Mesenchymal stem cell (in vitro differentiated cells and primary cell): Measurements from ENCODE around the gene FBXO41.
A peak's percentile ranks its signal among the peaks of the same experiment; 100 is the strongest.
"Not testable (repeated sequence)": the region's sequence is repeated elsewhere in the genome, so short reads cannot be mapped to it uniquely, and the experiment has no call there.

Source experiments
- DNase-seq: peaks from one replicate; pipeline ENCODE4 v3.0.0-alpha.2; 2013
- H2AFZ ChIP-seq: one replicate; pipeline ENCODE4 v1.6.1; 2013; ENCODE audit warnings: low read depth, mild to moderate bottlenecking, control low read depth, inconsistent platforms, low read length, moderate library complexity
- H2AK5ac ChIP-seq: 2 replicates; pipeline ENCODE4 v1.6.1; 2013; ENCODE audit warnings: low read length, moderate library complexity, mild to moderate bottlenecking, inconsistent platforms; ENCODE audit not compliant: severe bottlenecking
- H2BK120ac ChIP-seq: one replicate; pipeline ENCODE4 v1.6.1; 2013; ENCODE audit warnings: low read depth, mild to moderate bottlenecking, inconsistent platforms, low read length, moderate library complexity
- H2BK12ac ChIP-seq, 2 experiments: one replicate each; pipeline ENCODE4 v1.6.1; 2013; ENCODE audit warnings: inconsistent platforms in 2 of 2, low read length in 2 of 2, mild to moderate bottlenecking in 2 of 2, moderate library complexity in 2 of 2, control low read depth in 1 of 2
- H2BK15ac ChIP-seq: one replicate; pipeline ENCODE4 v1.6.1; 2013; ENCODE audit warnings: mild to moderate bottlenecking, low read depth, inconsistent platforms; ENCODE audit not compliant: poor library complexity, severe bottlenecking
- H2BK5ac ChIP-seq: 2 replicates; pipeline ENCODE4 v1.6.1; 2013; ENCODE audit warnings: low read depth, mild to moderate bottlenecking, low read length, control low read depth, inconsistent platforms; ENCODE audit not compliant: poor library complexity, severe bottlenecking
- H3K14ac ChIP-seq, 2 experiments: one replicate each; pipeline ENCODE4 v1.6.1; 2013; ENCODE audit warnings: inconsistent platforms in 2 of 2, low read length in 2 of 2, control low read depth in 1 of 2, mild to moderate bottlenecking in 1 of 2, moderate library complexity in 1 of 2
- H3K18ac ChIP-seq, 2 experiments: one replicate each; pipeline ENCODE4 v1.6.1; 2013; ENCODE audit warnings: inconsistent platforms in 2 of 2, low read length in 2 of 2, control low read depth in 1 of 2, low read depth in 1 of 2, mild to moderate bottlenecking in 1 of 2
- H3K23ac ChIP-seq, 2 experiments: one replicate each; pipeline ENCODE4 v1.6.1; 2013; ENCODE audit warnings: inconsistent platforms in 2 of 2, low read length in 2 of 2, mild to moderate bottlenecking in 2 of 2, moderate library complexity in 2 of 2, control low read depth in 1 of 2
- H3K27ac ChIP-seq: 2 replicates; pipeline ENCODE4 v1.5.1; 2013; ENCODE audit warnings: mild to moderate bottlenecking, moderate library complexity, low read length, control low read depth, inconsistent platforms; ENCODE audit not compliant: poor library complexity, severe bottlenecking
- H3K27me3 ChIP-seq, 2 experiments: 2 replicates each; pipeline versions ENCODE4 v1.6.1 to v1.7.0; 2013; ENCODE audit warnings: low read length in 2 of 2, mild to moderate bottlenecking in 2 of 2, moderate library complexity in 2 of 2, control low read depth in 1 of 2, inconsistent platforms in 1 of 2; ENCODE audit not compliant: control insufficient read depth in 1 of 2, insufficient read depth in 1 of 2
- H3K36me3 ChIP-seq, 2 experiments: 2 replicates each; pipeline versions ENCODE4 v1.6.1 to v1.7.0; 2013; ENCODE audit warnings: low read length in 2 of 2, control low read depth in 1 of 2, inconsistent platforms in 1 of 2, low read depth in 1 of 2, mild to moderate bottlenecking in 1 of 2; ENCODE audit not compliant: insufficient read depth in 2 of 2, control insufficient read depth in 1 of 2
- H3K4ac ChIP-seq, 2 experiments: one replicate each; pipeline ENCODE4 v1.6.1; 2013; ENCODE audit warnings: inconsistent platforms in 2 of 2, low read length in 2 of 2, mild to moderate bottlenecking in 2 of 2, moderate library complexity in 2 of 2, control low read depth in 1 of 2, low read depth in 1 of 2
- H3K4me1 ChIP-seq: 2 replicates; pipeline ENCODE4 v1.6.1; 2013; ENCODE audit warnings: low read depth, low read length, control low read depth; ENCODE audit not compliant: control insufficient read depth, insufficient read depth
- H3K4me2 ChIP-seq: 2 replicates; pipeline ENCODE4 v1.6.1; 2013; ENCODE audit warnings: low read length, mild to moderate bottlenecking, inconsistent platforms; ENCODE audit not compliant: poor library complexity, severe bottlenecking
- H3K4me3 ChIP-seq, 2 experiments: 2 replicates each; pipeline versions ENCODE4 v1.5.1 to v1.7.0; 2013; ENCODE audit warnings: low read length in 2 of 2, mild to moderate bottlenecking in 2 of 2, control low read depth in 1 of 2, low read depth in 1 of 2; ENCODE audit not compliant: insufficient read depth in 1 of 2
- H3K79me1 ChIP-seq: replicated peaks from 2 replicates; pipeline ENCODE4 v1.6.1; 2013; ENCODE audit warnings: mild to moderate bottlenecking, control low read depth, low read length, inconsistent platforms; ENCODE audit not compliant: poor library complexity, severe bottlenecking
- H3K9ac ChIP-seq: 2 replicates; pipeline ENCODE4 v1.7.0; 2013; ENCODE audit warnings: mild to moderate bottlenecking, low read length, moderate library complexity
- H3K9me3 ChIP-seq: 2 replicates; pipeline ENCODE4 v1.7.0; 2013; ENCODE audit warnings: mild to moderate bottlenecking, low read length; ENCODE audit not compliant: control insufficient read depth
- H4K8ac ChIP-seq: one replicate; pipeline ENCODE4 v1.6.1; 2013; ENCODE audit warnings: inconsistent platforms, mild to moderate bottlenecking, low read length, moderate library complexity
- H4K91ac ChIP-seq: one replicate; pipeline ENCODE4 v1.6.1; 2013; ENCODE audit warnings: mild to moderate bottlenecking, low read length, inconsistent platforms
- WGBS: methylation state at CpG from one replicate; pipeline ENCODE4 v1.1.7; 2013; ENCODE audit warnings: mixed read lengths; 5-methylcytosine and 5-hydroxymethylcytosine counted together

Gene FBXO41

DNA sequence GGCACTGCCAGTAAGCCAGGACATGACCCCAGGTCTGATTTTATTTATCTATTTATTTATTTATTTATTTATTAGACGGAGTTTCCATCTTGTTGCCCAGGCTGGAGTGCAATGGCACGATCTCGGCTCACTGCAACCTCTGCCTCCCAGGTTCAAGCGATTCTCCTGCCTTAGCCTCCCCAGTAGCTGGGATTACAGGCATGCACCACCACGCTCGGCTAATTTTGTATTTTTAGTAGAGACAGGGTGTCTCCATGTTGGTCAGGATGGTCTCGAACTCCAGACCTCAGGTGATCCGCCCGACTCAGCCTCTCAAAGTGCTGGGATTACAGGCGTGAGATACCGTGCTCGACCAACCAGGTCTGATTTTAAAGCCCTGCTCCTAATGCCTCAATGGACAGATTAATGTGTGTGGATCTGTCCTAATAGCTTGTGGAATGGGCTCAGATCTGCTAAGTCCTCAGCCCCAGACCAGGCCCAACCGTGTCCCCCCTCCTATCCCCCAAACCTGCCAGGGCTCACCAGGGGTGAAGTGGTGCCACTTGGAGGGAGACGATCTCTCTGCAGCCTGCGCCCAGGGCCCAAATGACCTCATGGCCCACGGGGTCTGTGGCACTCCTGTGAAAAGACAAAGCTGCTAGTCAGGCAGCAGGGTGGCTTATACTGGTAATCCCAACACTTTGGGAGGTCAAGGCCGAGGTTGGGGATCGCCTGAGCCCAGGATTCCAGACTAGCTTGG lies 21.4 kb downstream of the FBXO41 start:
- not testable (repeated sequence) for DNase-seq, H2AFZ ChIP-seq, H3K79me1 ChIP-seq, H3K9ac ChIP-seq, H3K4ac ChIP-seq, H3K9me3 ChIP-seq, H2BK5ac ChIP-seq, H2BK15ac ChIP-seq, H3K23ac ChIP-seq, H4K91ac ChIP-seq, H2AK5ac ChIP-seq, H3K14ac ChIP-seq, H3K18ac ChIP-seq, H4K8ac ChIP-seq, H3K4me3 ChIP-seq, H3K4me2 ChIP-seq, H2BK12ac ChIP-seq, H3K4me1 ChIP-seq, H2BK120ac ChIP-seq, H3K27ac ChIP-seq
- Histone ChIP-seq H3K36me3 (peaks cover 0 to 29% of the 10 kb centered on the region in 2 experiments), H3K27me3 (peaks cover 17 to 18% of the 10 kb centered on the region in 2 experiments)
- 90% methylated on average over 15 of the region's 18 CpGs for whole genome bisulfite sequencing

DNA sequence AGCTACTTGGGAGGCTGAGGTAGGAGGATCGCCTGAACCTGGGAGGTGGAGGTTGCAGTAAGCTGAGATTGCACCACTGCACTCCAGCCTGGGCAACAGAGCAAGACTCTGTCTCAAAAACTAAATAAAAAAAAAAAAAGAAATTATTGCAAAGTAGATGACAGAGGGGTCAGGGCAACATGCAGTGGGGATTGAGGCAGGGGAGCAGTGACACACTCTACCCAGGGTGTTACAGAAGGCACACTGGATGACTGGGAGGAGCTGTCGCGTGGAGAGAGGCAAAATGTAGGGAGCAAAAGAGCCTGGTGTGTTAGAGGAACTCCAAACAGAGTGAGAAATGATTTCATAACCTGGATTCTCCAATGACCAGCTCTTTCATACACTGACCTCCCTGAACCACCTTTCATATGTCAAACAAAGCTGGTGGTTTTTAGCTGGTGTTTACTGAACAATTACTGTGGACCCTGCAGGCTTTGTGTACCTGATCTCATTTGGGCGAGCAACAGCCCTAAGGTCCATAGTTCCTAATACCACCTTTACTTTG lies 22.1 kb downstream of the FBXO41 start:
- WGBS = 92% methylated on average over 2 of the region's 4 CpGs
- H2BK15ac ChIP-seq = no peak overlapping the region
- peaks cover 10 to 11% of the 10 kb centered on the region in 2 experiments for H3K27me3 ChIP-seq
- H4K91ac ChIP-seq = no peak overlapping the region
- no peak overlapping the region for H2BK120ac ChIP-seq
- no peak overlapping the region for H3K4me3 ChIP-seq
- H3K4ac ChIP-seq = no peak overlapping the region
- no peak overlapping the region for H3K9ac ChIP-seq
- H3K9me3 ChIP-seq = no peaks in the 10 kb centered on the region
- no peak overlapping the region for H2AFZ ChIP-seq
- peaks cover 9% of the 10 kb centered on the region for H3K4me1 ChIP-seq
- no peak overlapping the region for H3K18ac ChIP-seq
- H3K23ac ChIP-seq = no peak overlapping the region
- H3K27ac ChIP-seq = no peak overlapping the region
- H3K4me2 ChIP-seq = no peak overlapping the region
- no peak overlapping the region for H2BK5ac ChIP-seq
- no peak overlapping the region for H3K14ac ChIP-seq
- no peaks in the 10 kb centered on the region for H3K79me1 ChIP-seq
- H2BK12ac ChIP-seq = no peak overlapping the region
- H2AK5ac ChIP-seq = no peak overlapping the region
- H4K8ac ChIP-seq = no peak overlapping the region
- DNase-seq = no peak
- H3K36me3 ChIP-seq = peaks cover 0 to 30% of the 10 kb centered on the region in 2 experiments

DNA sequence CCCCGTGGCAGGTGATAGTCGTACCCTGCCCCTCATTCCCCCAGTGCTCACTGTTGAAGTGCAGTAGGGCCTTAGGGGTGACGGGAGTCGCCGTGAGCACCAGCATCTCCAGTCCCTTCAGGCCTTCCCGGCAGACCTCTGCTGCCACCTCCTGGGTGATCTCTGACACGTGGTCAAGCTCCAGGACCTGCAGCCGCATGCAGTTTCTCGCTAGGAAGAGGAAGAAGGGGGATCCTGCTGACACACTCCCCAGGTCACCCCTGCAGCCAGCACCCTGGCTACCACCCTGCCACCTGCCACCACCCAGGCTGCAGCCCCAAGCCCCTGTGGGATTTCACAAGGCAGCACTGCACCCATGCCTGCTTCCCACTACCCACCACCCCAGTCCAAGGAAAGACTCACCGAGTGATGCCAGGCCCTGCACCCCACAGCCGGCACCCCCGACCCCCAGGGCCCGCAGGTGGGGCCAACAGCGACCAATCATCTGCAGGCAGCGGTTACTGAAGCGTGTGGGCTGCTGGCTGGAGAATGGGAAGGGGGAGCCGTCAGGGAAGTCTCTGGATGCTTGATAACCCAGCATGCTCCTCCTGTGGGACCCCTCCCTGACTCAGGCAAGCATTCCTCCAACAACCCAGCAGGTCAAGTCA lies 23.8 kb downstream of the FBXO41 start:
- Histone ChIP-seq H3K4me2 (no peak overlapping the region), H2BK120ac (no peak overlapping the region), H3K18ac (no peak overlapping the region), H3K9me3 (no peaks in the 10 kb centered on the region), H3K36me3 (peaks cover 0 to 44% of the 10 kb centered on the region in 2 experiments), H4K91ac (no peak overlapping the region), H3K4ac (no peak overlapping the region), H4K8ac (no peak overlapping the region), H3K27ac (no peak overlapping the region), H3K27me3 (peaks cover 3 to 5% of the 10 kb centered on the region in 2 experiments), H3K4me3 (no peak overlapping the region), H2AFZ (no peak overlapping the region), H2BK15ac (no peak overlapping the region), H3K9ac (no peak overlapping the region), H3K14ac (no peak overlapping the region), H2AK5ac (no peak overlapping the region), H2BK12ac (no peak overlapping the region), H3K23ac (no peak overlapping the region), H2BK5ac (no peak overlapping the region), H3K4me1 (peaks cover 4% of the 10 kb centered on the region), H3K79me1 (no peaks in the 10 kb centered on the region)
- WGBS = 35% methylated on average over 17 of the region's 17 CpGs
- peak; percentile 48 for DNase-seq

DNA sequence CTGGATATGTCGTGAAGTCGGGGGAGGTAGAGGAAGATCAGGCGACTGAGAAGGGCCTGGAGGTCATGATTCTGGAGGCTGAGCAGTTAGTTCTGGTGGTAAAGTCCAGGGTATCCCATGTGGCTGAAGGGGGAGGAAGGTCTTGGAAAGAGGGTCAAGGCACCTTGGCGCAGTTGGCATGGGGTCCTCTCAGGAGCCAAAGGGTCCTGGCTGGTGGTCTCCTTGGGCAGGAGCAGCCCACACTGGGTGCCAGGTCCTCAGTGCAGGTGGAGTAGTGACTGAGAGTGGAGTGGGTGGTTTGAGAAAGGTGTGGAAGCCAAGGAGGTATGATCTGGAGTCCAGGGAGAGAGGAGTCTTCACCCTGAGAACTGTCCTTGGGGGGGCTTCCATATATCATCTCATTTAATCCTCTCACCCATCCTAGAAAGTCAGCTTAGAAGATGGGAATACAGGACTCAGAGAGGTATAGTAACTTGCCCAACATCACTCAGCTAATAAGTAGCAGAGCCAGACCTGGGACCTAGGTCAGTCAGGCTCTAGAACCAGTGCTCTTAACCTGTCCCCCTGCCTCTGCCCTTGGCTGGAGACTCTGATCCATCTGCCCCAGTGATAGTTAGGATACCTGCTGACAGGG lies 24.5 kb downstream of the FBXO41 start:
- Histone ChIP-seq H3K23ac (no peak overlapping the region), H3K14ac (no peak overlapping the region), H2AFZ (no peak overlapping the region), H4K8ac (no peak overlapping the region), H2BK15ac (no peak overlapping the region), H3K4ac (no peak overlapping the region), H4K91ac (no peak overlapping the region), H2AK5ac (no peak overlapping the region), H3K79me1 (no peaks in the 10 kb centered on the region), H3K18ac (no peak overlapping the region), H2BK12ac (no peak overlapping the region), H3K9ac (no peak overlapping the region), H3K4me2 (no peak overlapping the region), H3K9me3 (no peaks in the 10 kb centered on the region), H3K27ac (no peak overlapping the region), H3K4me1 (peaks cover 4% of the 10 kb centered on the region), H3K4me3 (no peak overlapping the region), H3K27me3 (peaks cover 3 to 5% of the 10 kb centered on the region in 2 experiments), H2BK5ac (no peak overlapping the region), H3K36me3 (peaks cover 6 to 46% of the 10 kb centered on the region in 2 experiments), H2BK120ac (no peak overlapping the region)
- DNase-seq = no peak
- WGBS = 96% methylated on average over 4 of the region's 4 CpGs
